ENCODE measurements around the gene NGF.

DNA sequence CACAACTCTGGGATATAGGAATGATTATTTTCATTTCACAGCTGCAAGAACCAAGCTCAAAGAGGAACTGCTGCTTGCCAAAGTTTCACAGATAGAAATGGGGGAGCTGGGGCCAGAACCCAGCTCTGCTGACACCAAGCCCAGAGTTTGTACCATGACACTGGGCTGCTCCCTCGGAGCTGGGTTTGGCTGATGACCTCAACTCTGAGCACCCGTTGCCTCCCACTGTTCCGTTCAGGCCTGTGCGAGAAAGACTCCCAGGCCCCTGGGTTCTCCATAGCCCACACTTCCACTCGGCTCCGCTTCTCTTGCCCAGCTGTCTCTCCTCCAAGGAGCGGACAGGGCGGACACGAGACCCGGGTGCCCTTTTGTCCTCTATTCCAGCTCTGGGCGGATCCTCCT is 55.2 kb downstream of the NGF start:
- TF ChIP-seq CTCF (IDR thresholded peaks at IDR 0.05) (no peak), POLR2A (IDR thresholded peaks at IDR 0.05) (no peak)

All from thyroid gland (tissue), 4 donors.